ENCODE results near the gene MCHR1.
"Not testable (repeated sequence)": the region's sequence is repeated elsewhere in the genome, so short reads cannot be mapped to it uniquely, and the experiment has no call there.

GRCh38 chr22:40720156-40720537 lies 40.9 kb downstream of the MCHR1 start:
- not testable (repeated sequence) for TF ChIP-seq EZH2 (IDR thresholded peaks at IDR 0.05); POLR2AphosphoS5 (IDR thresholded peaks at IDR 0.05; ENCODE audit: borderline replicate concordance, low read depth, low read length)

Measured in SK-N-MC (cell line).